HG02981 (cell line): ENCODE results near the gene CRISPLD2.
"Not testable (repeated sequence)": the region's sequence is repeated elsewhere in the genome, so short reads cannot be mapped to it uniquely, and the experiment has no call there.

Experiments
- ATAC-seq: cut with Tn5 transposase; IDR thresholded peaks from one replicate; pipeline ENCODE4 v1.9.1; 2021; ENCODE audit warnings: mild to moderate bottlenecking, moderate library complexity; ENCODE audit not compliant: unreplicated experiment

The CRISPLD2 gene

GRCh38 chr16:84926462-84926861 lies 106.7 kb downstream of the CRISPLD2 start:
- no peak for ATAC-seq

DNA sequence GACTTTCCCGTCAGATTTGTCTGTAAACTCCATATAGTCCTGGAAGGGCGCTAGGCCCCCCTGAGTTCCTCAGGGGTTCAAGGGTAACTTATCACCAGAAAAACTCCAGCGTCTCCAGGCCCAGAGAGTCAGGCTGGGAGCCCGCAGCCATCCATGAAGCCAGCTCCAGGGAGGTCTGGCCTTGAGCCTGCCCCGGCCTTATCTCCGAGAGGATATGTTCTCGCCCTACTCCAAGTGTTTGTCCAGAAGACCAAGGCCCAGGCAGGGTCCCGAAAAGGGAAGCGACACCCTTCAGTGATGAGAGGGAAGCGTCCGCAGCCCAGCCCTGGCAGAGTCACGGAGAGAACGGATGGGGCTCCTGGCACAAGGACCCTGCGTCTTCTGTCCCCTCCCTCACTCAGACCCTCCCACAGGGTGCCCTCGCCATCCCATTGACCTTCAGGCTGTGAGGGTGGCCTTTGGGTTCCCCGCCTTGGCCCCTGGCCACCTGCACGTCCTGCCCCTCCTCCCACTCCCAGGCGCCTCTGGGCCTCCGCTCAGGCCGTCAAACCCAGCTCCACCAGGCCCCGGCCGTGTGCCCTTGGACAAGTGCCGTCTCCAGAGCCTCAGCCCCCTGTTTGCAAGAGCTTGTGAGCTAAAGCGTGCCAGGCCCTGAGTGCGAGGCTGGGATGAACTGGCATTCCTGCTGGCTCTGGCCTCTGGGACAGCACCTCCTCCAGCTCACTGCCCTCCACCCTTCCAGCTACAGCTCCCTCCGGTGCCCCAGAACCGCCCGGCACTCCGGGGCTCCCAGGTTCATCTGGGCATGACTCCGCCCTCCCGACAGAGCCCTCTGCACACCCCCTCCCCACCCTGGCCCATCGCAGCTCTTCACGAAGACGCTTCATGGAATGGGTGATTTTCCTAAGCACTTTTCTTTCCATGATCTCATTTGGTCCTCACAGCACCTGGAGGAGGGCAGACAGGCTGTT lies 108.1 kb downstream of the CRISPLD2 start:
- no peak for ATAC-seq

- no peak for ATAC-seq
These were observed 109.1 kb downstream of the CRISPLD2 start for GRCh38 chr16:84928679-84929420.

DNA sequence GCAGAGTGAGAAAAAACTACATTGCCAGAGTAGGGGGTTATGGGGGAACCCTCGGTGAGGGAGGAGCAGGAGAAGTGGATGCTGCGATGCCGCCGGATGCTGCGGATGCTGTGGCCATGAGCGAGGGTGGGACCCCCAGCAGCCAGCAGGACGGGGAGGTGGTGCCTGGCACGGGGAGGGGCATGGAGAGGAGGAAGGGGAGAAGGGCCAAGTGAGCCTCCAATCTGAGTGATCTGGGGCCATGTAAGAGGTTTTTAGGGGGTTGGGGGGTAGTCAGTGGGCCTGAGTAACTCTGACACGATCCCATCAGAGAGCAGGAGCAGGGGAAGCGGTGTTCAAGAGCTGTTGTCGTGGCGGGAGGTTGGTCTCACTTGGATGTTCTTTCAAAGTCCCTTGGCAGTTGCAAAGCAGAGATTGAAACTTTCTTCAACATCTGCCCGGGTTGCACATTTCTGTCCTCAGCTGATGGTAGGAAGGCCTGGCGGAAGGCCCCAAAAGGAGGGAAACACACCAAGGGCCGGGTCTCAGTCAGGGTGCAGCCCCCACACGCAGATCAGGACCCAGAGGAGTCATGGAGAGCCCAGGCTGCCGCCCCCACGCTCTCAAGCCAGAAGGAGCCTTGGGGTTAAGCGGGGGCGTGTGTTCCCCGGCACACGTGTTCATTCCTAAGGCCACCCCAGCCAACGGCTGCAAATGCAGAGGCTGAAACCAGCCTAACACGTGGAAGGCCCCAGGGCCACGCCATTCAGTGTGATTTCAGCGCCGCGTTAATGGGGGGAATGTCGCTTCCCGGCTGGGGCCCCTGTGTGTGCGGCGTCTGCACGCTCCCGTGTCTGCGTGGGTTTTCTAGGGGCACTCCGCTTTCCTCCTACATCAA lies 109.9 kb downstream of the CRISPLD2 start:
- no peak for ATAC-seq

DNA sequence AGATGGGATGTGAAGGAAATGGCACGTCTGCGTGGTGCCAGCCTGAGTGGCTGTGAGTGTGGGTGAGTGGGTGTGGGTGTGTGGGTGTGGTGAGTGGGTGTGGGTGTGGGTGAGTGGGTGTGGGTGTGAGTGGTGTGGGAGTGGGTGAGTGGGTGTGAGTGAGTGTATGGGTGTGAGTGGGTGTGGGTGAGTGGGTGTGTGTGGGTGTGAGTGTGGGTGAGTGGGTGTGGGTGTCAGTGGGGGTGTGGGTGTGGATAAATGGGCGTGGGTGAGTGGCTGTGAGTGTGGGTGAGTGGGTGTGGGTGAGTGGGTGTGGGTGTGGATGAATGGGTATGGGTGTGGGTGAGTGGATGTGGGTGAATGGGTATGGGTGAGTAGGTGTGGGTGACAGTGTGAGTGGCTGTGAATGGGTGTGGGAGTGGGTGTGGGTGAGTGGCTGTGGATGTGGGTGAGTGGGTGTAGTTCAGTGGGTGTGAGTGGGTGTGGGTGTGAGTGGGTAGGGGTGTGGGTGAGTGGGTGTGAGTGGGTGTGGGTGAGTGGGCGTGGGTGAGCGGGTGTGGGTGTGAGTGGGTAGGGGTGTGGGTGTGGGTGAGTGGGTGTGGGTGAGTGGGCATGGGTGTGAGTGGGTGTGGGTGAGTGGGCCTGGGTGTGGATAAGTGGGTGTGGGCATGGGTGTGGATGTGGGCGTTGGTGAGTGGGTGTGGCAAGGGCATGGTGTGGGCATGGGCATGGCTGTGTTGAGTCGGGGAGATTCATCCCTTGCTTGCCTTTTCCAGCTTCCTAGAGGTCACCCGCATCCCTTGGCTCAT lies 110.7 kb downstream of the CRISPLD2 start:
- ATAC-seq: no peak

DNA sequence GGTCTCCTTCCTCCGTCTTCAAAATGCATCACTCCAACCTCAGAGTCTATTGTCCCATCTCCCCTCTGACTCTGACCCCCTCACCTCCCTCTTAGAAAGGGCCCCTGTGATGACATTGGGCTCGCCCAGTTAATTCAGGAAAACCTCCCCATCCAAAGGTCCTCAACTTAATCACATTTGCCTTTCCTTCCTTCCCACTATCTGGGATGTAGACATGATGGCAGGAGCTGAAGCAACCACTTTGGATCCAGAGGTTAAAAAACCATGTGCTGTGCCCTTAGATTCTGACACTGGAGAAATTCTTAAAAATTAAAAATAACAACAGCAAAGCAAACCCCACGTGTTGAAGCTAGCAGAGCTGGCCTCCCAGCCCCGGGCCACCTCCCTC lies 111.3 kb downstream of the CRISPLD2 start:
- ATAC-seq: no peak

DNA sequence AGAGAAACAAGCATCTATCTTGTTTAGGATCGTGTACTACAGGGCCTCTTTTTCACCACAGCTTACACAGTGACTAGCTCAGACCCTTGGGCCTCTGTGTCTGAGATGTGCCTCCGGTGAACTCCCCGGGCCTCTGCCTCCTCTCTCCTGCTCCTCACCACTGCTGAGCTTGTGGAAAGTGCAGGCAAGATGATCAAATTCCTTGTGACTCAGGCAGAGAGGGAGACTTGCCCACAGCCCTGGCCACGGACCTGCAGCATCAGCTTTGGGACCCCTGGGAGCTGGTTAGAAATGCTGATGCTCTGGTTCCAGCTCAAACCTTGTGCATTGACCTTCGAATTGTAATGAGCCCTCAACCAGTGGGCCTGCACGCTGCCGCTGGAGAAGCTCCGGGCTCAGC lies 111.7 kb downstream of the CRISPLD2 start:
- no peak for ATAC-seq

DNA sequence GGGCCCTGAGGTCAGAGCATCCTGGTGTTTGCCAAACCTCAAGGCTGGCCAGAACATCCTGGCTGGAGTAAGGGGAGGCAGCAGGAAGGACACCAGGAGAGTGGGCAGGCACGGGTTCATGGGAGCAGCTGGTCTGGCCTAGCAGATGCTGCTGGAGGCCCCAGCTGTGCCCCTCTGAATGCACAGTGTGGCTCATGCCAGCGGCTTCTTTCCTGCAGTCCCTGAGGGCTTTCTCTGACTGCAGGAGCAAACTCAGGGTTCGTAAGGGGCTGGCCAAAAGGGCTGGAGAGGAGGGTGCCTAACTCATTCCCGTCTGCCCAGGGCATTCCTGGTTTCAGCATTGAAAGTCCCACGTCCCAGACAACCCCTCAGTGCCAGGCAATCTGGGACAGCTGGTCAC lies 112.9 kb downstream of the CRISPLD2 start:
- no peak for ATAC-seq

GRCh38 chr16:84933774-84934631 lies 114.2 kb downstream of the CRISPLD2 start:
- no peak for ATAC-seq

- no peak for ATAC-seq
These were observed 117.6 kb downstream of the CRISPLD2 start for GRCh38 chr16:84937196-84938005.

- not testable (repeated sequence) for ATAC-seq
These were observed 118.8 kb downstream of the CRISPLD2 start for GRCh38 chr16:84938616-84939015.

DNA sequence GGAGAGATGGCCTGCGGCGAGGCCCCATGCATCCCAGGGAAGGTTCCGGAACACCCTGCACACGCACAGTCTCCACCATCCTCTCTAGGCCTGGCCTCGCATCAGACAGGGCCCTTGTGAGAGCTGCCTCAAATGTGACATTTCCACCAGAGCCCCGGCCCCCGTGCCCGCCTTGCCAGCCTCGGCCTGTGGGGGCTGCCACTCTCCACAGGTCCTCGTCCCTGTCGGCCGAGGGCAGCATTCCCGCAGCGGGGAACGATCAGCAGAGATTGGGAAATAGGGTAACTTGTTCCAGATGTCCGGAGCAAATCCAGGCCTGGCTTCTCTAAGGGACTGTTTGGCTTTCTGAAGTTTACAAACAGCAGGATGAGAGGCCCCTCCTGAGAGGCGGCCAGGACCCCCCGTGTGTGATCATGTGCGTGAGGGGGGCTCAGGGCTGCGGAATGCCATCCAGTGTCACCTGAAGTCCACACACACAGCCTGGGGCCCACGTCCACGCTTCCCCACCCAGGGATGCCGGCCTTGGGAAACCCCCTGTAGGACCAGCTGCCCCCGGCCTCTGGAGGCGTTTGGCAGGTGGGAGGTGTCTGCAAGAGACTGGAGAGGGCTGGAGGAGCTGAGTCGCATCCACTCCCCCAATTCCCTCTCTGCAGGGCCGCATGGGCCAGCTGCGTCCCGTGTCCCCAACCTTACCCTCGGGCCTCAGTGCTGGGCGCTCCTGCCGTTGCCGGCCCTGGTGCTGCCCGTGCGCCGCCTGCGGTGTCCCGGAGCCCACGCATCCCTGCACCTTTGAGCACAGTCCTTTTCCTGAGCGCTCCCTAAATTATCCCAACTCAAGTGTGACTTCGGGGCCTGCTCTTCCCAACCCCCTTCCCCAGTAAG lies 121.1 kb downstream of the CRISPLD2 start:
- no peak for ATAC-seq

DNA sequence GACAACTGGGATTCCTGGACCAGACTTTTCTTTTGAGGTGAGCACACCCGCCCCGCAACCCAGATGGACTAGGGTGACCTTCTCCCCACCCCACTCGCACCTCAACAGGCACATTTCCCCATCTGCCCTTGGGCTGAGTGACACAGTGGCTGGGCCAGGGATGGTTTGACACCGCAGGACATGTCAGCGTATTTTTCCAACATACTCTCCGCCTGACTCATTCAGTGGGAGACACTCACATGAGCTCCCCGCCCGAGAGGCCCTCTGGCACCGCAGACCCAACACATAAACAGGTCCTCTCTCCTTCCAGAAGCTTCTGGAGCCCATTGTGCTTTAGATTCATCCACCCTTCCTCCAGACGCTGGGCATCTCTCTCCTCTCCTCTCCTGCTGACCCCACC lies 122.1 kb downstream of the CRISPLD2 start:
- ATAC-seq: no peak

DNA sequence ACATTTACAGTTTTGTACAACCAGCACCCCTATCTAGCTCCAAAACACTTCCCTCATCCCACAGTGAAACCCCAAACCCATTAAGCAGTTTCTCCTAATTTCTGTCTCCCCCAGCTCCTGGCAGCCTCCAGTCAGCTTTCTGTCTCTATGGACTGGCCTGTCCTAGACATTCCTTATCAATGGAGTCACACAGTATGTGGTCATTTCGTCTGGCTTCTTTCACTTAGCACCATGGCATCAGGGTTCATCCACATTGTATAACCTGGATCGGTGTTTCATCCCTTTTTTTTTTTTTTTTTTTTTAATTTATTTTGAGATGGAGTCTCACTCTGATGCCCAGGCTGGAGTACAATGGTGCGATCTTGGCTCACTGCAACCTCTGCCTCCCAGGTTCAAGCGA lies 123.0 kb downstream of the CRISPLD2 start:
- ATAC-seq: no peak

DNA sequence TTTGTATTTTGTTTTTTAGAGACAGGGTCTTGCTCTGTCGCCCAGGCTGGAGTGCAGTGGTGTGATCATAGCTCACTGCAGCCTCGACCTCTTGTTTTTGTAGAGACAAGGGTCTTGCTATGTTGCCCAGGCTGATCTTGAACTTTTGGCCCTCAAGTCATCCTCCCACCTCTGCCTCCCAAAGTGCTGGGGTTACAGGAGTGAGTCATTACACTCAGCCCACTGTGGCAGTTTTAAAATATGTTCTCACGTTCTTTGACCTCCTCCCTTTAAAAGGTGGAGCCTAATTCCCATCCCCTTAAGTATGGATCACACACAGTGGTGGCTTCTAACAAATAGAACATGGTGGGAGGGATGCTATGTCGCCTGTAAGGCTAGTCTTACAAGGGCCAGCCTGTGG lies 123.8 kb downstream of the CRISPLD2 start:
- no peak for ATAC-seq

- no peak for ATAC-seq
These were observed 127.2 kb downstream of the CRISPLD2 start for GRCh38 chr16:84947022-84947421.
